ENCODE results near the gene DUOXA1.

The DUOXA1 gene

DNA sequence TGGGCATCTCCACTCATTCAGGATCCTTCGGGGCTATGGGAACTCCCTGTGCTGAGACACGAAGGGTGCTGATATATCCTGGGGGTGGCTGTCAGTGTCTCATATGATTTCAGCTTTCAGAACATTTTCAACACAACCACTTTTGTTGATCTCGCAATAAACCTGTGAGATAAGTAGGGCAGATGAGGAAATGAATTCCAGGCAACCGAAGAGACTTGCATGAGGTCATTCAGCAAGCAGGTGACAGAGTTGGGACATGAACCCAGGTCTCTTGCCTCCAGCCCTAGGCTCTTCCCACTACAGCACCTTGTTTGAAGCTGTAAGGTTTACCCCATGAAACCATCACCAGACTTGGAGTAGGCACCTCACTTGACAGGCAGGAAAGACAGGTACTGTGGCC is 16.7 kb upstream of the DUOXA1 start:
- no peak overlapping the region for H2BK12ac ChIP-seq (ENCODE audit: low read length in 2 of 2)
- H3K27ac ChIP-seq (ENCODE audit: low read length, poor library complexity, severe bottlenecking), result no peak overlapping the region
- no peak overlapping the region for H3K4me2 ChIP-seq (ENCODE audit: low read length, poor library complexity, severe bottlenecking)
- H2BK120ac ChIP-seq (ENCODE audit: low read depth, low read length), result no peak overlapping the region
- H2AK5ac ChIP-seq (ENCODE audit: low read length, severe bottlenecking), result no peak overlapping the region
- no peak overlapping the region for H2AFZ ChIP-seq (ENCODE audit: low read depth, low read length)
- H3K79me1 ChIP-seq (replicated peaks; ENCODE audit: low read length, poor library complexity, severe bottlenecking), result no peaks in the 10 kb centered on the region
- H4K91ac ChIP-seq (ENCODE audit: low read length), result no peak overlapping the region
- no peak overlapping the region for H4K8ac ChIP-seq (ENCODE audit: low read length)
- no peak overlapping the region for H3K14ac ChIP-seq (ENCODE audit: low read length in 2 of 2)
- no peak overlapping the region for H3K4me3 ChIP-seq (ENCODE audit: insufficient read depth in 1 of 2, low read depth in 1 of 2, low read length in 2 of 2)
- no peaks in the 10 kb centered on the region for H3K9me3 ChIP-seq (ENCODE audit: control insufficient read depth, low read length)
- H2BK15ac ChIP-seq (ENCODE audit: low read depth, poor library complexity, severe bottlenecking), result no peak overlapping the region
- DNase-seq, result no peak
- no peak overlapping the region for H3K4ac ChIP-seq (ENCODE audit: low read depth in 1 of 2, low read length in 2 of 2)
- H3K9ac ChIP-seq (ENCODE audit: low read length), result no peak overlapping the region
- no peak overlapping the region for H3K23ac ChIP-seq (ENCODE audit: low read length in 2 of 2)
- no peak overlapping the region for H3K18ac ChIP-seq (ENCODE audit: low read depth in 1 of 2, low read length in 2 of 2)
- peaks cover 6% of the 10 kb centered on the region for H3K4me1 ChIP-seq (ENCODE audit: control insufficient read depth, insufficient read depth, low read depth, low read length)
- no peak overlapping the region for H2BK5ac ChIP-seq (ENCODE audit: low read depth, low read length, poor library complexity, severe bottlenecking)
- H3K36me3 ChIP-seq (ENCODE audit: control insufficient read depth in 1 of 2, insufficient read depth in 2 of 2, low read depth in 1 of 2, low read length in 2 of 2), result peaks cover under 1 to 3% of the 10 kb centered on the region in 2 experiments
- peaks cover 10 to 36% of the 10 kb centered on the region in 2 experiments for H3K27me3 ChIP-seq (ENCODE audit: control insufficient read depth in 1 of 2, insufficient read depth in 1 of 2, low read length in 2 of 2)
- 98% methylated on average over 4 of the region's 4 CpGs for WGBS

DNA sequence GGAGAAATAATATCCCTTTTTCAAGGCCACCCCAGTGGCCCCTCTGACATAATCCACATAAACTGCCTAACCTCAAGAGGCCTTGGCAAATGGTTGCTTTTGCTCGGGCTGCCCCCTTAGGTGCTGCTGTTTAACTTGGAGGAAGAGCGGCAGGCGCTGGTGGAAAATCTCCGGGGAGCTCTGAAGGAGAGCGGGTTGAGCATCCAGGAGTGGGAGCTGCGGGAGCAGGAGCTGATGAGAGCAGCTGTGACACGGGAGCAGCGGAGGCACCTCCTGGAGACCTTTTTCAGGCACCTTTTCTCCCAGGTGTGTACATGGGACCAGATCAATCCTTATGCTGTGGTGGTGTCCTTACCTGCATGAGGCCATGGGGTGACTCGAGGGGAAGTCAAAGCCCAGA is 15.1 kb upstream of the DUOXA1 start:
- Histone ChIP-seq H2BK12ac (ENCODE audit: low read length in 2 of 2) (no peak overlapping the region), H3K4me3 (ENCODE audit: insufficient read depth in 1 of 2, low read depth in 1 of 2, low read length in 2 of 2) (no peak overlapping the region), H3K36me3 (ENCODE audit: control insufficient read depth in 1 of 2, insufficient read depth in 2 of 2, low read depth in 1 of 2, low read length in 2 of 2) (no peaks in the 10 kb centered on the region), H2BK5ac (ENCODE audit: low read depth, low read length, poor library complexity, severe bottlenecking) (no peak overlapping the region), H2BK120ac (ENCODE audit: low read depth, low read length) (no peak overlapping the region), H3K4ac (ENCODE audit: low read depth in 1 of 2, low read length in 2 of 2) (no peak overlapping the region), H4K8ac (ENCODE audit: low read length) (no peak overlapping the region), H3K27me3 (ENCODE audit: control insufficient read depth in 1 of 2, insufficient read depth in 1 of 2, low read length in 2 of 2) (peaks cover 10 to 33% of the 10 kb centered on the region in 2 experiments), H3K14ac (ENCODE audit: low read length in 2 of 2) (no peak overlapping the region), H3K79me1 (replicated peaks; ENCODE audit: low read length, poor library complexity, severe bottlenecking) (no peaks in the 10 kb centered on the region), H3K4me2 (ENCODE audit: low read length, poor library complexity, severe bottlenecking) (no peak overlapping the region), H2AFZ (ENCODE audit: low read depth, low read length) (no peak overlapping the region), H3K9ac (ENCODE audit: low read length) (no peak overlapping the region), H3K9me3 (ENCODE audit: control insufficient read depth, low read length) (no peaks in the 10 kb centered on the region), H3K18ac (ENCODE audit: low read depth in 1 of 2, low read length in 2 of 2) (no peak overlapping the region), H4K91ac (ENCODE audit: low read length) (no peak overlapping the region), H2BK15ac (ENCODE audit: low read depth, poor library complexity, severe bottlenecking) (no peak overlapping the region), H3K4me1 (ENCODE audit: control insufficient read depth, insufficient read depth, low read depth, low read length) (peaks cover 6% of the 10 kb centered on the region), H2AK5ac (ENCODE audit: low read length, severe bottlenecking) (no peak overlapping the region), H3K23ac (ENCODE audit: low read length in 2 of 2) (no peak overlapping the region), H3K27ac (ENCODE audit: low read length, poor library complexity, severe bottlenecking) (no peak overlapping the region)
- 87% methylated on average over 8 of the region's 9 CpGs for WGBS
- no peak for DNase-seq

DNA sequence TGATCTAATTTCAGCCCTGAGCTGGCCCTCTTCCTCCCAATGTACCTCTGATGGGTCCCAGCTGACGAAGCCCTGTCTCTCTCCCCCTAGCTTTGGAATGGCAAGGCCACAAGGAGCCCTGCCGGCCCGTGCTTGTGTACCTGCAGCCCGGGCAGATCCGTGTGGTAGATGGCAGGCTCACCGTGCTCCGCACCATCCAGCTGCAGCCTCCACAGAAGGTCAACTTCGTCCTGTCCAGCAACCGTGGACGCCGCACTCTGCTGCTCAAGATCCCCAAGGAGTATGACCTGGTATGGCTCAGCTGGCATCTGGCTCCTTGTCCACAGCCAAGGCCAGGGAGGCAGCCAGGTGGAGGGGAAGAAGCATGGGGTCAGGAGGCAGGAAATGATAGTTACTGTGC is 14.3 kb upstream of the DUOXA1 start:
- H3K4me3 ChIP-seq (ENCODE audit: insufficient read depth in 1 of 2, low read depth in 1 of 2, low read length in 2 of 2), result no peak overlapping the region
- no peak overlapping the region for H4K8ac ChIP-seq (ENCODE audit: low read length)
- H3K18ac ChIP-seq (ENCODE audit: low read depth in 1 of 2, low read length in 2 of 2), result no peak overlapping the region
- no peak overlapping the region for H2BK120ac ChIP-seq (ENCODE audit: low read depth, low read length)
- H2AK5ac ChIP-seq (ENCODE audit: low read length, severe bottlenecking), result no peak overlapping the region
- no peak overlapping the region for H2AFZ ChIP-seq (ENCODE audit: low read depth, low read length)
- no peak for DNase-seq
- no peaks in the 10 kb centered on the region for H3K79me1 ChIP-seq (replicated peaks; ENCODE audit: low read length, poor library complexity, severe bottlenecking)
- H3K27me3 ChIP-seq (ENCODE audit: control insufficient read depth in 1 of 2, insufficient read depth in 1 of 2, low read length in 2 of 2), result peaks cover 10 to 33% of the 10 kb centered on the region in 2 experiments
- H3K23ac ChIP-seq (ENCODE audit: low read length in 2 of 2), result no peak overlapping the region
- H2BK15ac ChIP-seq (ENCODE audit: low read depth, poor library complexity, severe bottlenecking), result no peak overlapping the region
- H3K14ac ChIP-seq (ENCODE audit: low read length in 2 of 2), result no peak overlapping the region
- no peaks in the 10 kb centered on the region for H3K36me3 ChIP-seq (ENCODE audit: control insufficient read depth in 1 of 2, insufficient read depth in 2 of 2, low read depth in 1 of 2, low read length in 2 of 2)
- 87% methylated on average over 11 of the region's 11 CpGs for WGBS
- H3K4me2 ChIP-seq (ENCODE audit: low read length, poor library complexity, severe bottlenecking), result no peak overlapping the region
- H2BK12ac ChIP-seq (ENCODE audit: low read length in 2 of 2), result no peak overlapping the region
- no peak overlapping the region for H3K27ac ChIP-seq (ENCODE audit: low read length, poor library complexity, severe bottlenecking)
- peak overlapping the region; percentile 21 for H4K91ac ChIP-seq (ENCODE audit: low read length)
- H3K4ac ChIP-seq (ENCODE audit: low read depth in 1 of 2, low read length in 2 of 2), result no peak overlapping the region
- H3K4me1 ChIP-seq (ENCODE audit: control insufficient read depth, insufficient read depth, low read depth, low read length), result peaks cover 6% of the 10 kb centered on the region
- no peaks in the 10 kb centered on the region for H3K9me3 ChIP-seq (ENCODE audit: control insufficient read depth, low read length)
- H2BK5ac ChIP-seq (ENCODE audit: low read depth, low read length, poor library complexity, severe bottlenecking), result no peak overlapping the region
- H3K9ac ChIP-seq (ENCODE audit: low read length), result no peak overlapping the region

DNA sequence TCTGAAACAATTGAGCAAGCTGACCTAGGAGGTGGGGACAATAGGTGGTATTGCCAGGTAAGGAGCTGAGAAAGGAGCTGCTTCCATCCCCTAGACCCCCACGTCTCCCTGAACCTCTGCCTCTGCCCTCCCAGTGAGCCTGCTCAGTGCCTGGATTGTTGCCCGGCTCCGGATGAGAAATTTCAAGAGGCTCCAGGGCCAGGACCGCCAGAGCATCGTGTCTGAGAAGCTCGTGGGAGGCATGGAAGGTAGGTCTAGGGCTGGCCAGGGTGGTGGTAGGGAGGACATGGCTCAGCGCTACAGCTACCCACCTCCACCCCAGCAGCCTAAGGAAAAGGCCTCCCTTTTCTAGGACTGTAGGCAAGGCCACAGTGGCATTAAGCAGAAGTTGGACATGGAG is 13.4 kb upstream of the DUOXA1 start:
- no peak overlapping the region for H3K18ac ChIP-seq (ENCODE audit: low read depth in 1 of 2, low read length in 2 of 2)
- H2BK120ac ChIP-seq (ENCODE audit: low read depth, low read length), result no peak overlapping the region
- no peak overlapping the region for H3K4me2 ChIP-seq (ENCODE audit: low read length, poor library complexity, severe bottlenecking)
- no peak overlapping the region for H3K9ac ChIP-seq (ENCODE audit: low read length)
- H2AFZ ChIP-seq (ENCODE audit: low read depth, low read length), result no peak overlapping the region
- no peak overlapping the region for H3K4ac ChIP-seq (ENCODE audit: low read depth in 1 of 2, low read length in 2 of 2)
- no peak overlapping the region for H3K4me3 ChIP-seq (ENCODE audit: insufficient read depth in 1 of 2, low read depth in 1 of 2, low read length in 2 of 2)
- peaks cover 12 to 41% of the 10 kb centered on the region in 2 experiments for H3K27me3 ChIP-seq (ENCODE audit: control insufficient read depth in 1 of 2, insufficient read depth in 1 of 2, low read length in 2 of 2)
- H3K27ac ChIP-seq (ENCODE audit: low read length, poor library complexity, severe bottlenecking), result no peak overlapping the region
- H3K23ac ChIP-seq (ENCODE audit: low read length in 2 of 2), result no peak overlapping the region
- 81% methylated on average over 4 of the region's 7 CpGs for WGBS
- H3K9me3 ChIP-seq (ENCODE audit: control insufficient read depth, low read length), result no peaks in the 10 kb centered on the region
- no peaks in the 10 kb centered on the region for H3K79me1 ChIP-seq (replicated peaks; ENCODE audit: low read length, poor library complexity, severe bottlenecking)
- H2BK5ac ChIP-seq (ENCODE audit: low read depth, low read length, poor library complexity, severe bottlenecking), result no peak overlapping the region
- no peak overlapping the region for H4K91ac ChIP-seq (ENCODE audit: low read length)
- no peak overlapping the region for H2BK12ac ChIP-seq (ENCODE audit: low read length in 2 of 2)
- no peak overlapping the region for H2AK5ac ChIP-seq (ENCODE audit: low read length, severe bottlenecking)
- peaks cover 3% of the 10 kb centered on the region for H3K4me1 ChIP-seq (ENCODE audit: control insufficient read depth, insufficient read depth, low read depth, low read length)
- H2BK15ac ChIP-seq (ENCODE audit: low read depth, poor library complexity, severe bottlenecking), result no peak overlapping the region
- no peak overlapping the region for H3K14ac ChIP-seq (ENCODE audit: low read length in 2 of 2)
- no peak for DNase-seq
- H3K36me3 ChIP-seq (ENCODE audit: control insufficient read depth in 1 of 2, insufficient read depth in 2 of 2, low read depth in 1 of 2, low read length in 2 of 2), result no peaks in the 10 kb centered on the region
- H4K8ac ChIP-seq (ENCODE audit: low read length), result no peak overlapping the region

Measured in mesenchymal stem cell (in vitro differentiated cells and primary cell).